ENCODE results near the gene PDE4B.

DNA sequence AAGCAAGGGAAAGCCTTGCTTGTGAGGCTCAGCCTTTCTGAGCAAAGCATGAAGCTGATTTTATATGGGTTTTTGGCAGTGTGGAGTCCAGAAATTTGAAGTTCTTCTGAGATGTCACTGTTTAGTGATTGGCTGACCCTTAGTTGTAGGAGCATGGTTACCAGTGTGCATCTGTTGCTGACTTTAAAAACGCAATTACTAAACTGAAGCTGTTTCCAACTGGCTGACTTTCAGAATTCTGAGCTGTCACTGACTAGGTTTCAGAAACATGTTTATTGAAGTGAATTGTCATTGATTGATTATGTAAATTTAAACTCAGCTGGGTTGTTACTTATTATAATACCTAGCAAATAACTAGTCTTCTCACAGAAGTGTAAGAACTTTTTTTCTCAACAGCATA, 89.4 kb downstream of the PDE4B start:
- TF ChIP-seq, protein P1, sequence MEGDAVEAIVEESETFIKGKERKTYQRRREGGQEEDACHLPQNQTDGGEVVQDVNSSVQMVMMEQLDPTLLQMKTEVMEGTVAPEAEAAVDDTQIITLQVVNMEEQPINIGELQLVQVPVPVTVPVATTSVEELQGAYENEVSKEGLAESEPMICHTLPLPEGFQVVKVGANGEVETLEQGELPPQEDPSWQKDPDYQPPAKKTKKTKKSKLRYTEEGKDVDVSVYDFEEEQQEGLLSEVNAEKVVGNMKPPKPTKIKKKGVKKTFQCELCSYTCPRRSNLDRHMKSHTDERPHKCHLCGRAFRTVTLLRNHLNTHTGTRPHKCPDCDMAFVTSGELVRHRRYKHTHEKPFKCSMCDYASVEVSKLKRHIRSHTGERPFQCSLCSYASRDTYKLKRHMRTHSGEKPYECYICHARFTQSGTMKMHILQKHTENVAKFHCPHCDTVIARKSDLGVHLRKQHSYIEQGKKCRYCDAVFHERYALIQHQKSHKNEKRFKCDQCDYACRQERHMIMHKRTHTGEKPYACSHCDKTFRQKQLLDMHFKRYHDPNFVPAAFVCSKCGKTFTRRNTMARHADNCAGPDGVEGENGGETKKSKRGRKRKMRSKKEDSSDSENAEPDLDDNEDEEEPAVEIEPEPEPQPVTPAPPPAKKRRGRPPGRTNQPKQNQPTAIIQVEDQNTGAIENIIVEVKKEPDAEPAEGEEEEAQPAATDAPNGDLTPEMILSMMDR (conservative IDR thresholded peaks at IDR 0.05; ENCODE audit: low read depth, low read length): no peak
- TF ChIP-seq EZH2 (IDR thresholded peaks at IDR 0.05; ENCODE audit: low read length, unreplicated experiment) (no peak), EZH2phosphoT487 (IDR thresholded peaks at IDR 0.05; ENCODE audit: borderline replicate concordance, low read length) (no peak)

All from PC-3 (cell line).